Right lung (tissue), 5 donors: ENCODE measurements around the gene HES3. TPM values are rescaled to one million over a fixed set of nuclear protein-coding genes. Genes with fewer than 3 reads are reported as not detected.
"Not testable (repeated sequence)": the region's sequence is repeated elsewhere in the genome, so short reads cannot be mapped to it uniquely, and the experiment has no call there.

Experiments used
- DNase-seq, 2 donors: peaks; one replicate each; pipeline ENCODE4 v3.0.0-alpha.2; 2013
- polyA plus RNA-seq, 5 donors: library from polyadenylated mRNA; unstranded; fragments of 120-200 nt; gene quantifications; one replicate each; pipeline versions ENCODE4 v1.2.1 to v1.2.3, GENCODE V29; 2013; ENCODE audit warnings: inconsistent platforms in 1 of 5, low replicate concordance in 1 of 5; ENCODE audit not compliant: insufficient read length in 5 of 5, insufficient read depth in 1 of 5

HES3 gene
- polyA plus RNA-seq, 5 donors, result not detected

GRCh38 chr1:6218375-6219164 is 25.4 kb upstream of the HES3 start:
- no peak for DNase-seq

- DNase-seq, result not testable (repeated sequence)
These were observed 24.3 kb upstream of the HES3 start for GRCh38 chr1:6219641-6220040.

GRCh38 chr1:6220236-6220635 is 23.7 kb upstream of the HES3 start:
- DNase-seq, result no peak

GRCh38 chr1:6221210-6221784 is 22.7 kb upstream of the HES3 start:
- DNase-seq, result no peak

GRCh38 chr1:6222636-6223035 is 21.3 kb upstream of the HES3 start:
- DNase-seq, result no peak

- no peak for DNase-seq
These were observed 20.4 kb upstream of the HES3 start for GRCh38 chr1:6223617-6224016.

- no peak for DNase-seq
These were observed 19.3 kb upstream of the HES3 start for GRCh38 chr1:6224718-6225117.

GRCh38 chr1:6225651-6226050 is 18.3 kb upstream of the HES3 start:
- DNase-seq, result no peak

- DNase-seq, result no peak
These were observed 10.6 kb upstream of the HES3 start for GRCh38 chr1:6233376-6233775.

- no peak for DNase-seq
These were observed 9.3 kb upstream of the HES3 start for GRCh38 chr1:6234502-6235295.

- DNase-seq, result no peak
These were observed 8.7 kb upstream of the HES3 start for GRCh38 chr1:6235296-6235677.

GRCh38 chr1:6237093-6237492 is 6.9 kb upstream of the HES3 start:
- DNase-seq, result no peak

GRCh38 chr1:6239213-6239752 is 4.7 kb upstream of the HES3 start:
- DNase-seq, result no peak

GRCh38 chr1:6239950-6240768 is 3.8 kb upstream of the HES3 start:
- DNase-seq, result no peak

GRCh38 chr1:6241107-6241886 is 2.7 kb upstream of the HES3 start:
- no peak for DNase-seq

- no peak for DNase-seq
These were observed 1.9 kb upstream of the HES3 start for GRCh38 chr1:6241887-6242740.

- no peak for DNase-seq
These were observed 735 bp upstream of the HES3 start for GRCh38 chr1:6243053-6243834.

GRCh38 chr1:6244401-6245049 is 546 bp downstream of the HES3 start:
- no peak for DNase-seq
